GM18526 (cell line): ENCODE measurements around the gene MOAP1.

Experiments
- POLR2A ChIP-seq: IDR thresholded peaks from 3 replicates; pipeline ENCODE4 v1.6.1; 2011; ENCODE audit not compliant: insufficient read length; ENCODE audit errors: extremely low read depth

Gene MOAP1

GRCh38 chr14:93184391-93185348 is at the start of gene MOAP1, which contains the start of gene LYSET:
Gene MOAP1 (minus strand): TSS chr14:93184897. CDS start chr14:93184242, 655 bp downstream.
Gene LYSET (plus strand): TSS chr14:93185317. CDS start chr14:93185406, 89 bp downstream.
- TF ChIP-seq POLR2A = peak; percentile 78

DNA sequence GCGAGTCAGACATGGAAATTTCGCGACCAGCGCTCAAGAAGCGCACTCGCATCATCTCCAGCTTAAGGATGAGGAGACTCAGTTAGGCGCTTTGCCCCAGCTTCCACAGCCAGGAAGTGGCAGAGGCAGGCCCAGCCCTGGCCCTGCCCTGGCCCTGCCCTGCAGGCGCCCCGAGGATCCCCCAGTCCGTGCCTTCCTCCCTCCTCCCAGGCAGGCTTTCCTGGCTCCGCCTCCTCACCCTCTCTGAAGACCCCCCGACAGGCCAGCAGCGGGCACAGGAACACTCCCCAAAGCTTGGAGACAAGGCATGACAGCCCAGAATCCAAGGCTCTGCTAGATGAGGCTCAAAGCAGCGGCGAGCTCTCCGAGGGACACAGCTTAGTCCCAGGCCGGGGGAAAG is 47.5 kb upstream of the MOAP1 start:
- TF ChIP-seq POLR2A = no peak

DNA sequence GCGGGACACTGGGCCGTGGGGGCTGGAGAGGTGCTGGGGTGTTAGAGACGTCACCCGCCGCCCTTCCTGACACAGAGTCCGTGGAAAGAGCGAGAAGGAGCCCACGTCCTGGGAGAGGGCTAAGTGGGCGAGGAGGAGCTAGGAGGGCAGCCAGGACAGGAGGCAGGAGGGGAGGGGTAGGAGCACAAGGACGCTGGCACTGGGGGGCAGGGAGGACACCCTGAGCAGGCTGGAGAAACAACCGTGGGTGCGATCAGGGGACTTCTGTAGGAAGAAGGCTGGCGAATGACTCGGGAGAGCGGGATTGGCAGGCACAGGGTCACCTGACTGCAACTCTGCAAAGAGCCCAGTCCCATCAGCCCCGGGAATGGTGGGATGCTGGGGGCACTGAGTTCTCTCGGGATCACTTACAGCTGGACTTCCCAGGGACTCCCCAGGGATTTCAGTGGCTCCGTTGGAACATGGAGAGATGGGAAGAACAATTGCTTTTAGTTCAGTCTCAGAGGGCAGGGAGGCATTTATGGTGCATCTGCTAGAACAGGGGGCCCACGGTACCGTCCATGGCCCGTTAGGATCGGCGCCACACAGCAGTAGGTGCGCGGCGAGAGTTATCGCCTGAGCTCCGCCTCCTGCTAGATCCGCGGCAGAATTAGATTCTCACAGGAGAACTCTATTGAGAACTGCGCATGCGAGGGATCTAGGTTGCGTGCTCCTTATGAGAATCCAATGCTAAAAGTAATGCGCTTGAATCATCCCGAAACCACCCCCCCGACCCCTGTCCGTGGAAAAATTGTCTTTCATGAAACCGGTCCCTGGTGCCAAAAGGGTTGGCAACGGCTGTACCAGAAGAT is 46.7 kb upstream of the MOAP1 start:
- TF ChIP-seq POLR2A = no peak

DNA sequence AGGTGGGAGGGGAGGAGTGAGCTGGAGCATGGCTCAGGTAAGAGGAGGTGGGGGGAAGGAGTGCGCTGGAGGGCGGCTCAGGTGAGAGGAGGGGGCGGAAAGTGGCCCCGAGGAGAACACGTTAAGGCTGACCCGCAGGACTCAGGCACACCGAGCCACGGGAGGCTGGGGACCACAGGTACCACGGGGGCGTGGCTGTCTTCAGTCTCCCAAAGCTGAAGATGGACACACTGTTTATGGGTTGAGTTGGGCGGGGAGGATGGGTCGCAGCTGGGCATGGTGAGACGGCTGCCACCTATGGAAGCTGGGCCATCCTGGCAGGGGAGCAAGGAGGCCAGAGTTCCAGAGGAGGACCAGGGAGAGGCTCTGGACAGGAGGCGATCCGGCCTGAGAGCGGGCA is 45.8 kb upstream of the MOAP1 start:
- no peak for TF ChIP-seq POLR2A

DNA sequence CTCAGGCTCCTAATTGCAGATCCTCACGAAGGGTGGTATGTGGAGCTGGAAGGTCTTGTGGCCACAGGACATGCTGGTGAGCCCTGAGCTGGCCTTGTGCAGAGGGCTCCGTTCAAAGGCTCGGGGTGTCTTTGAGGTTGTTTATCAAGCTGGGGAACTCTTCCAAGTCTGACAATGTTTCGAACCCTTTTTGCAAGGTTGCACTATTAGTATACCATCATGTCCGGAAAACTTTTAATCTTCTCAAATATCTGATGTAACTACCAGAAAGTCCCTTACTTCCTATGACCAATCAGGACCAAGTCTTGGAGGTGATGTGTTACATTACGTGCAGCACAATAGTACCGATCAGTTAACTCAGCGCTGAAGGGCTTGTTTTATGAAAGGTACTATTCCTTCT is 43.9 kb upstream of the MOAP1 start:
- no peak for TF ChIP-seq POLR2A

- no peak for TF ChIP-seq POLR2A
These were observed 38.9 kb upstream of the MOAP1 start for GRCh38 chr14:93223565-93223964.

DNA sequence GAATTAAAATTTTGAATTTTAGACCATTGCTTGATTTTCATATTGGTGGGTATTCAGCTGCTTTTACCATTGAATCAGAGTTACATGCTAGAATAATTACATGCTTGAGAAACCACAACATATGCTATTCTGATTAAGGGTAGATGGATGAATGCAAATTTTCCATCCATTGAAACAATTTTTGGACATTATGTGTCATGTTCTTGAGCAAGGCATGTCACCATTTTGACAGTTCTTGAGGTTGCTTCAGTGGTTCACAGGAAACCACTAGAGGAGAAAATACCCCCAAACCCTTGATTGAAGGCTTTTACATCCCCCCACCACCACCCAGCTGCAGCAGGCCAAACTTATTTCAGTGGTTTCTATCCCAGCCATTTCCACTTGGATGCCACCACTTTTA is 35.8 kb upstream of the MOAP1 start:
- TF ChIP-seq POLR2A = no peak

GRCh38 chr14:93219103-93219726 is 34.5 kb upstream of the MOAP1 start:
- no peak for TF ChIP-seq POLR2A

DNA sequence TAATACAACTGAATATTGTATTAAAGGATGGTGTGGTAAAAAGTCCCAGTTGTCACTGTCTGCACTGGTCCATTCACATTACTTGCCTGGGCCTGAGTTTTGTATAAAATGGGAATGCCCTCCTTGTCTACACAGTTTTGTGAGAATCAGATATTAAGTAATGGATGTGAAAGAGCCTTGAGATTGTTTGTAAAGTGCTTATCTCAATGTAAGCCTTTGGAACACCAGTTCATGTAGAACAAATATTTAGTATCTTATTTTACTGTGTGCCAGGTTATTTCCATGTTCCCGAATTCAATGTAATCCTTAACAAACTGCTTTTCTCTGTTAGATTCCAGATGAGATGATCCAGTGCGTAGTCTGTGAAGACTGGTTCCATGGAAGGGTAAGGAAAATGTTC is 29.9 kb upstream of the MOAP1 start:
- no peak for TF ChIP-seq POLR2A

- no peak for TF ChIP-seq POLR2A
These were observed 27.7 kb upstream of the MOAP1 start for GRCh38 chr14:93212432-93212831.

DNA sequence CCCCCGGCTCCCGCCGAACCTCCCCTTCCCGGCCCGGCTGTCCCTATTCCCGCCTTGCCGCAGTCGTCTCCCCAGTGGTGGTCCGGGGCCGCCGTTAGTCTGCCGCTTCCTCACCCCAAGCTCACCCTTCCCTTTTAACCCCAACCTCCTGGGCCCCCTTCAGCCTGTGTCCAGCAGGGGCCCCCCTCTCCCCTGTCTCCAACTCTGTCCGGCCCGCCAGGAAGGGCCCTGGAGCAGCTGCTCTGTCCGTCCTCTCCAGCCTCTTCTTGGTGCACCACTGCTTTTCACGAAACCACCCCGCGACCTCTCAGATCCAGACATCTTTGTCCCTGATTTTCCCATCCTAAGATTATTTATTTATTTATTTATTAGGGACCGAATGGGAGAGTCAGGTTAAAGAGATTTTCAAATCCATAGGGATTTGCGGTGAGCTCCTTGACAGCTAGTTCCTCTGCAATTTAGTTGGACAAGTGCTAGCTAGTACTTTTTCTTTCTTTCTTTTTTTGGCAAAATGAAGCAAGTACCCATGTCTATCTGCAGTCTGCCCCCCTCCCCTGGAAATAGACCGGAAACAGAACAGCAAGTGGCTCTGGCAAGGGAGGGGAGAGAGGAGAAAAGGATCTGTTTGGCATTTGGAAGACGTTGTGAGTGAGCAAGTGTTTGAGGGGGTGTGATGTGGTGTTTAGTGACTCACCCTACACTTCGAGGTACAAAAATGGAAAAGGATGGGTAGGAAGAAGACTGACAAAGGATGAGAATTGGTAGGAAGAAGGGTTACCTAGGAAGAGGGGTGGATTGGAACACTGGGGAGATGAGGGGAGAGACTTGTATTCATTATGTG is 23.0 kb upstream of the MOAP1 start:
- no peak for TF ChIP-seq POLR2A

- peak; percentile 77 for TF ChIP-seq POLR2A
These were observed 22.2 kb upstream of the MOAP1 start, which contains the start of the genes GON7 and UBR7 for GRCh38 chr14:93206793-93207467. Gene GON7 (minus strand): TSS chr14:93207065. CDS start chr14:93207037, 28 bp downstream. Gene UBR7 (plus strand): TSS chr14:93207256. CDS start chr14:93207292, 36 bp downstream.

DNA sequence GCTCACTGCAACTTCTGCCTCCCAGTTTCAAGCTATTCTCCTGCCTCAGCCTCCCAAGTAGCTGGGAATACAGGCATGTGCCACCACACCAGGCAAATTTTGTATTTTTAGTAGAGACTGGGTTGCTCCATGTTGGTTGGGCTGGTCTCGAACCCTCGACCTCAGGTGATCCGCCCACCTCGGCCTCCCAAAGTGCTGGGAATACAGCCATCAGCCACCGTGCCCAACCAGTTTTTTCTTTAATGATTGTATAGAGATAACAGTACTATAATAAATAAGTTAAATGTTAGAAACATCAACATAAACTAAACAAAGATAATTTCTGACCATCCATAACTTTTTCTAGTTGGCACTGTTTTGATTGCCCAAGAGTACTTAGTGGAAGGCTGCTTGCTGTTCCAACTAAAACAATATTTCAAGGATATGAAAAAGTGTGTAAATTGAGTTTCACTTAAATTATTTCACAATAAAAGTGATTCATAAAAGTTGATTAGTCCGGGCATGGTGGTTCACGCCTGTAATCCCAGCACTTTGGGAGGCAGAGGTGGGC is 16.5 kb upstream of the MOAP1 start:
- TF ChIP-seq POLR2A = no peak

GRCh38 chr14:93200553-93200952 is 15.9 kb upstream of the MOAP1 start:
- TF ChIP-seq POLR2A = no peak

DNA sequence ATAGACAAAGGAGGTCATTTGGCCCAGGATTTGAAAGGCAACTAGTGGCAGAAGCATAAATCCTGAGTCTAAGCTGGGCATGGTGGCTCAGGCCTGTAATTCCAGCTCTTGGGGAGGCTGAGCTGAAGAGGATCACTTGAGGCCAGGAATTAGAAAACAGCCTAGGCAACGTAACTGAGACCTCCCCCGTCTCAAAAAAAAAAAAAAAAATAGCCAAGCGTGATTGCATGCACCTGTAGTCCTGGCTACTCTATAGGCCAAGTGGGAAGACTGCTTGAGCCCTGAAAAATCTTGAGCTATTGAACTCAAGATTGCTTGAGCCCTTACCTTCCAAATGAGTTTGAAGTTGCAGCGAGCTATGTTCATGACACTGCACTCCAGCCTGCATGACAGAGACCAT is 14.3 kb upstream of the MOAP1 start:
- TF ChIP-seq POLR2A = no peak
